WTC11 (cell line): ENCODE measurements around the gene CDC73.

Experiments
- FOXP1 ChIP-seq: sonication (generic); formaldehyde crosslinking; IDR thresholded peaks from 2 replicates; pipeline ENCODE4 v1.8.0; 2022; ENCODE audit warnings: missing genetic modification reagents, mild to moderate bottlenecking, moderate library complexity, borderline replicate concordance
- ZNF423 ChIP-seq: fragments of 250-450 bp; sonication (Bioruptor Pico); IDR thresholded peaks from 2 replicates; pipeline ENCODE4 v2.1.2; 2022; ENCODE audit warnings: mild to moderate bottlenecking, moderate library complexity
- TF ChIP-seq, protein P1 (sequence below): sonication (generic); formaldehyde crosslinking; IDR thresholded peaks from 2 replicates; pipeline ENCODE4 v1.8.1; 2023; ENCODE audit warnings: mild to moderate bottlenecking, missing genetic modification reagents, moderate library complexity

DNA sequence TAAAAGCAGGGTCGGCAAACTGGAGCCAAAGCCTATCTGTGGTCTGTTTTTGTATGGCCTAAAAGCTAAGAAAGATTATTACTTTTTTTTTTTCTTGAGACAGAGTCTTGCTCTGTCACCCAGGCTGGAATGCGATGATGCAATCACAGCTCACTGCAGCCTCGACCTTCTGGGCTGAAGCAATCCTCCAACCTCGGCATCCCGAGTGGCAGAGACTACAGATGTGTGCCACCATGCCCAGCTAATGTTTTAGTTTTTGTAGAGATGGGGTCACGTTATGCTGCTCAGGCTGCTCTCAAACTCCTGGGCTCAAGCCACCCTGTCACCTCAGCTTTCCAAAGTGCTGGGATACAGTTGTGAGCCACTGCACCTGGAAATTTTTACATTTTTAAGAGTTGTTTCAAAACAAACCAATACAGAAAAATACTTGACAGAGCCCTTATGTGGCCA, 10.2 kb upstream of the CDC73 start:
- TF ChIP-seq, protein P1, sequence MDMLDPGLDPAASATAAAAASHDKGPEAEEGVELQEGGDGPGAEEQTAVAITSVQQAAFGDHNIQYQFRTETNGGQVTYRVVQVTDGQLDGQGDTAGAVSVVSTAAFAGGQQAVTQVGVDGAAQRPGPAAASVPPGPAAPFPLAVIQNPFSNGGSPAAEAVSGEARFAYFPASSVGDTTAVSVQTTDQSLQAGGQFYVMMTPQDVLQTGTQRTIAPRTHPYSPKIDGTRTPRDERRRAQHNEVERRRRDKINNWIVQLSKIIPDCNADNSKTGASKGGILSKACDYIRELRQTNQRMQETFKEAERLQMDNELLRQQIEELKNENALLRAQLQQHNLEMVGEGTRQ (CRISPR knock-in tag): no peak
- TF ChIP-seq ZNF423 (CRISPR knock-in tag) (no peak), FOXP1 (CRISPR knock-in tag) (no peak)
